Left lung (tissue), 10 donors: Measurements from ENCODE around the gene ROBO1. TPM values are rescaled to one million over a fixed set of nuclear protein-coding genes. Genes with fewer than 3 reads are reported as not detected.
"Not testable (repeated sequence)": the region's sequence is repeated elsewhere in the genome, so short reads cannot be mapped to it uniquely, and the experiment has no call there.

Experiments used
- ATAC-seq: fragments of 200-7000 bp; cut with Tn5 transposase; one replicate; pipeline ENCODE4 v1.9.1; 2020; ENCODE audit warnings: moderate library complexity
- DNase-seq, 4 donors: peaks; one replicate each; pipeline ENCODE4 v3.0.0-alpha.2; 2013 to 2020
- H3K27ac ChIP-seq, 2 donors: fragments of 200-600 bp; sonication (generic) in 1 of 2; one replicate each; pipeline versions ENCODE4 v1.5.0 to v1.8.0; 2020 to 2021
- H3K27me3 ChIP-seq, 2 donors: fragments of 200-600 bp; sonication (generic) in 1 of 2; one replicate each; pipeline versions ENCODE4 v1.5.0 to v1.8.0; 2020 to 2021
- H3K36me3 ChIP-seq, 2 donors: fragments of 200-600 bp; sonication (generic) in 1 of 2; one replicate each; pipeline versions ENCODE4 v1.5.0 to v1.8.0; 2020 to 2021
- H3K4me1 ChIP-seq, 2 donors: fragments of 200-600 bp; one replicate each; pipeline ENCODE4 v1.8.0; 2021
- H3K4me3 ChIP-seq, 2 donors: fragments of 200-600 bp; sonication (generic) in 1 of 2; one replicate each; pipeline versions ENCODE4 v1.5.0 to v1.8.0; 2020 to 2021; ENCODE audit warnings: mild to moderate bottlenecking in 1 of 2
- H3K9me3 ChIP-seq, 2 donors: fragments of 200-600 bp; sonication (generic) in 1 of 2; one replicate each; pipeline versions ENCODE4 v1.5.0 to v1.8.0; 2020 to 2021
- CTCF ChIP-seq, 2 donors: fragments of 200-600 bp; sonication (generic) in 1 of 2; IDR thresholded peaks; one replicate each; pipeline versions ENCODE4 v1.5.0 to v1.8.0; 2021; ENCODE audit warnings: antibody characterized with exemption in 2 of 2
- intact Hi-C, 2 donors: fragments of 100-400 bp; cut with DNase I; formaldehyde crosslinking; loops; one replicate each; pipeline versions ENCODE4 v1.11.2 to v1.14.2; 2022
- polyA plus RNA-seq, 6 donors: library from polyadenylated mRNA; unstranded; fragments of 120-200 nt; gene quantifications; one replicate each; pipeline ENCODE4 v1.2.1, GENCODE V29; 2013; ENCODE audit not compliant: insufficient read length in 6 of 6
- total RNA-seq, 2 donors: library from RNA; stranded (reverse); fragmentation: NEBNext Ultra II Directional; extraction: Animal tissue kit (Norgen Biotek cat#: 25700); gene quantifications; one replicate each; pipeline ENCODE4 v1.2.1, GENCODE V29; 2021
- donor health status: DM: no; HTN: yes; CAD: no.
- donor health status: DM: no; HTN: no; CAD: no.

Gene ROBO1
- total and polyA plus RNA-seq, 8 donors: 20.3 to 134 (median 102) TPM

- H3K27ac ChIP-seq: no peak overlapping the region
- no peaks in the 10 kb centered on the region for H3K36me3 ChIP-seq
- ATAC-seq (no peak), DNase-seq (no peak)
- no peaks in the 10 kb centered on the region for H3K4me1 ChIP-seq
- TF ChIP-seq CTCF (IDR thresholded peaks at IDR 0.05): no peak
- intact Hi-C loops: no loop called here
- no peaks in the 10 kb centered on the region for H3K27me3 ChIP-seq
- H3K4me3 ChIP-seq: no peak overlapping the region
- no peaks in the 10 kb centered on the region for H3K9me3 ChIP-seq
Observed at GRCh38 chr3:78683284-78683683, 1084.5 kb downstream of the ROBO1 start.

- DNase-seq: peak in 1 of 4 donors; percentile 60
- H3K9me3 ChIP-seq, intact Hi-C loops, H3K4me3 ChIP-seq, H3K4me1 ChIP-seq, H3K27ac ChIP-seq, ATAC-seq, H3K27me3 ChIP-seq, H3K36me3 ChIP-seq: not testable (repeated sequence)
Observed at GRCh38 chr3:78675119-78675805, 1092.5 kb downstream of the ROBO1 start.

GRCh38 chr3:78670746-78671145 lies 1097.1 kb downstream of the ROBO1 start:
- ATAC-seq: no peak
- no peaks in the 10 kb centered on the region for H3K36me3 ChIP-seq
- no peak overlapping the region for H3K27ac ChIP-seq
- no peaks in the 10 kb centered on the region for H3K4me1 ChIP-seq
- peaks cover 0 to 4% of the 10 kb centered on the region in 2 donors for H3K9me3 ChIP-seq
- H3K27me3 ChIP-seq: no peaks in the 10 kb centered on the region
- no peak overlapping the region for H3K4me3 ChIP-seq
- peak in 1 of 4 donors; percentile 22 for DNase-seq
- intact Hi-C loops: no loop called here
- TF ChIP-seq CTCF (IDR thresholded peaks at IDR 0.05): no peak

GRCh38 chr3:78670094-78670493 lies 1097.7 kb downstream of the ROBO1 start:
- Histone ChIP-seq H3K4me3 (no peak overlapping the region), H3K27me3 (no peaks in the 10 kb centered on the region), H3K27ac (no peak overlapping the region), H3K36me3 (no peaks in the 10 kb centered on the region), H3K9me3 (peaks cover 0 to under 1% of the 10 kb centered on the region in 2 donors), H3K4me1 (no peaks in the 10 kb centered on the region)
- intact Hi-C loops: no loop called here
- DNase-seq (no peak), ATAC-seq (no peak)
- TF ChIP-seq CTCF (IDR thresholded peaks at IDR 0.05): no peak

- intact Hi-C loops: no loop called here
- Histone ChIP-seq H3K27ac (no peak overlapping the region), H3K4me1 (no peaks in the 10 kb centered on the region), H3K27me3 (no peaks in the 10 kb centered on the region), H3K36me3 (no peaks in the 10 kb centered on the region), H3K4me3 (no peak overlapping the region), H3K9me3 (no peaks in the 10 kb centered on the region)
- no peak for DNase-seq
- no peak for TF ChIP-seq CTCF (IDR thresholded peaks at IDR 0.05)
- no peak for ATAC-seq
Observed at GRCh38 chr3:78668302-78668701, 1099.5 kb downstream of the ROBO1 start.

- H3K27ac ChIP-seq: no peak overlapping the region
- no peaks in the 10 kb centered on the region for H3K4me1 ChIP-seq
- no peaks in the 10 kb centered on the region for H3K27me3 ChIP-seq
- intact Hi-C loops: no loop called here
- no peaks in the 10 kb centered on the region for H3K36me3 ChIP-seq
- TF ChIP-seq CTCF (IDR thresholded peaks at IDR 0.05): no peak
- peak; percentile 45 for ATAC-seq
- H3K4me3 ChIP-seq: no peak overlapping the region
- no peaks in the 10 kb centered on the region for H3K9me3 ChIP-seq
- DNase-seq: no peak
Observed at GRCh38 chr3:78666470-78666800, 1101.4 kb downstream of the ROBO1 start.
